H1 (cell line): ENCODE measurements around the gene TMEM163. TPM values are rescaled to one million over a fixed set of nuclear protein-coding genes. Genes with fewer than 3 reads are reported as not detected.

Source experiments
- CTCF ChIA-PET: fragments of 300-600 bp; sonication (Branson Sonifier 250); formaldehyde crosslinking; loops from one replicate; lab custom pipeline; 2021; ENCODE audit not compliant: partially characterized antibody; lab: Charles Lee
- POLR2A ChIA-PET: fragments of 300-600 bp; sonication (Branson Sonifier 250); formaldehyde crosslinking; loops from one replicate; lab custom pipeline; 2021; ENCODE audit warnings: inconsistent platforms; ENCODE audit not compliant: partially characterized antibody; lab: Charles Lee
- DNase-seq, 2 experiments: peaks; one replicate each; pipeline versions ENCODE4 v3.0.0 to v3.0.0-alpha.2; 2010 to 2022; ENCODE audit warnings: low spot score in 2 of 2, low read depth in 1 of 2, mixed read lengths in 1 of 2
- FAIRE-seq: peaks from 2 replicates; lab custom pipeline; 2011; peaks lifted over from hg19 to GRCh38; lab: Jason Lieb, UNC
- H2AFZ ChIP-seq: 2 replicates; pipeline ENCODE4 v1.8.1; 2012; ENCODE audit warnings: low read length, inconsistent platforms
- H2AK5ac ChIP-seq: 2 replicates; pipeline ENCODE4 v1.6.1; 2013; ENCODE audit warnings: low read depth, low read length
- H2BK120ac ChIP-seq: replicated peaks from 2 replicates; pipeline ENCODE3; 2013; ENCODE audit warnings: low read depth, low read length, inconsistent platforms
- H2BK12ac ChIP-seq: 2 replicates; pipeline ENCODE4 v1.6.1; 2013; ENCODE audit warnings: low read depth, low read length
- H2BK15ac ChIP-seq: 2 replicates; pipeline ENCODE4 v1.6.1; 2013; ENCODE audit warnings: low read length
- H2BK20ac ChIP-seq: 2 replicates; pipeline ENCODE4 v1.6.1; 2013; ENCODE audit warnings: low read length
- H2BK5ac ChIP-seq: 2 replicates; pipeline ENCODE4 v1.6.1; 2013; ENCODE audit warnings: low read depth, low read length
- H3K14ac ChIP-seq: 2 replicates; pipeline ENCODE4 v1.6.1; 2013; ENCODE audit warnings: inconsistent platforms; ENCODE audit not compliant: insufficient read length
- H3K18ac ChIP-seq: 2 replicates; pipeline ENCODE4 v1.6.1; 2013; ENCODE audit warnings: low read length; ENCODE audit errors: extremely low read depth
- H3K23ac ChIP-seq: 2 replicates; pipeline ENCODE4 v1.6.1; 2013; ENCODE audit warnings: inconsistent platforms; ENCODE audit not compliant: insufficient read length
- H3K23me2 ChIP-seq: 2 replicates; pipeline ENCODE4 v1.6.1; 2013; ENCODE audit warnings: low read depth, low read length
- H3K27ac ChIP-seq: 2 replicates; pipeline ENCODE4 v1.6.1; 2011; ENCODE audit warnings: low read depth, low read length, inconsistent platforms
- H3K27me3 ChIP-seq, 4 experiments: replicated peaks in 1 of 4; 1 replicate in 1 of 4; 2 replicates in 3 of 4; pipeline versions ENCODE4 v1.6.1 to v1.8.1; 2011 to 2013; ENCODE audit warnings: low read length in 3 of 4, mild to moderate bottlenecking in 3 of 4, inconsistent platforms in 2 of 4, mixed read lengths in 2 of 4, moderate library complexity in 1 of 4; ENCODE audit not compliant: control insufficient read depth in 3 of 4, insufficient read depth in 3 of 4; ENCODE audit errors: extremely low read depth in 1 of 4
- H3K36me3 ChIP-seq, 4 experiments: 2 replicates each; pipeline versions ENCODE4 v1.6.1 to v1.8.1; 2011 to 2013; ENCODE audit warnings: mild to moderate bottlenecking in 4 of 4, low read length in 3 of 4, moderate library complexity in 2 of 4, control low read depth in 1 of 4, inconsistent platforms in 1 of 4; ENCODE audit not compliant: insufficient read depth in 4 of 4, control insufficient read depth in 2 of 4
- H3K4ac ChIP-seq: replicated peaks from 2 replicates; pipeline ENCODE3; 2013; ENCODE audit warnings: low read length, low read depth, mixed read lengths, inconsistent platforms; ENCODE audit not compliant: insufficient read length
- H3K4me1 ChIP-seq, 4 experiments: replicated peaks in 1 of 4; 1 replicate in 1 of 4; 2 replicates in 3 of 4; pipeline versions ENCODE4 v1.6.1 to v1.8.1; 2011 to 2013; ENCODE audit warnings: low read length in 3 of 4, inconsistent platforms in 2 of 4, mixed read lengths in 1 of 4; ENCODE audit not compliant: insufficient read depth in 4 of 4, control insufficient read depth in 3 of 4
- H3K4me2 ChIP-seq, 2 experiments: 2 replicates each; pipeline versions ENCODE4 v1.6.1 to v1.8.1; 2011 to 2013; ENCODE audit warnings: low read depth in 2 of 2, low read length in 2 of 2, control low read depth in 1 of 2, inconsistent platforms in 1 of 2, mild to moderate bottlenecking in 1 of 2; ENCODE audit not compliant: insufficient read depth in 1 of 2
- H3K4me3 ChIP-seq, 4 experiments: fragments of 200-600, 300-600 bp in 1 of 4; sonication (generic), shearing (Covaris generic), sonication (Bioruptor Twin) in 1 of 4; 2 replicates each; pipeline versions ENCODE4 v1.5.1 to v1.8.1; 2011 to 2016; ENCODE audit warnings: low read length in 4 of 4, low read depth in 3 of 4, control low read depth in 2 of 4, inconsistent platforms in 2 of 4, mild to moderate bottlenecking in 2 of 4, mixed read lengths in 1 of 4, moderate library complexity in 1 of 4; ENCODE audit not compliant: insufficient read depth in 2 of 4; ENCODE audit errors: extremely low read depth in 1 of 4
- H3K56ac ChIP-seq: replicated peaks from 2 replicates; pipeline ENCODE3; 2013; ENCODE audit warnings: low read depth, mild to moderate bottlenecking, mixed read lengths, low read length, inconsistent platforms; ENCODE audit not compliant: insufficient read length
- H3K79me1 ChIP-seq: 2 replicates; pipeline ENCODE4 v1.6.1; 2013; ENCODE audit warnings: low read depth, low read length, control low read depth
- H3K79me2 ChIP-seq, 2 experiments: 2 replicates each; pipeline versions ENCODE4 v1.6.1 to v1.8.1; 2012 to 2013; ENCODE audit warnings: low read length in 2 of 2, mild to moderate bottlenecking in 2 of 2, inconsistent platforms in 1 of 2; ENCODE audit not compliant: insufficient read depth in 2 of 2, control insufficient read depth in 1 of 2
- H3K9ac ChIP-seq, 4 experiments: replicated peaks in 1 of 4; 1 replicate in 1 of 4; 2 replicates in 3 of 4; pipeline versions ENCODE4 v1.6.1 to v1.8.1; 2011 to 2013; ENCODE audit warnings: low read depth in 3 of 4, low read length in 3 of 4, control low read depth in 2 of 4, mild to moderate bottlenecking in 2 of 4, moderate library complexity in 2 of 4, inconsistent platforms in 1 of 4; ENCODE audit errors: extremely low read depth in 1 of 4
- H3K9me3 ChIP-seq, 2 experiments: 2 replicates each; pipeline versions ENCODE4 v1.6.1 to v1.8.1; 2012 to 2013; ENCODE audit warnings: mild to moderate bottlenecking in 2 of 2, moderate library complexity in 2 of 2, control low read depth in 1 of 2, inconsistent platforms in 1 of 2, low read depth in 1 of 2, low read length in 1 of 2, mixed read lengths in 1 of 2; ENCODE audit not compliant: insufficient read depth in 2 of 2
- H4K20me1 ChIP-seq, 2 experiments: replicated peaks in 1 of 2; 2 replicates each; pipeline versions ENCODE3 to v1.8.1; 2011 to 2013; ENCODE audit warnings: inconsistent platforms in 2 of 2, low read length in 2 of 2, mild to moderate bottlenecking in 1 of 2; ENCODE audit not compliant: insufficient read depth in 2 of 2, control insufficient read depth in 1 of 2
- H4K5ac ChIP-seq: 2 replicates; pipeline ENCODE4 v1.6.1; 2013; ENCODE audit warnings: low read length, low read depth, mixed read lengths, inconsistent platforms; ENCODE audit not compliant: insufficient read length
- H4K8ac ChIP-seq: 2 replicates; pipeline ENCODE4 v1.8.0; 2013; ENCODE audit warnings: mild to moderate bottlenecking, moderate library complexity, low read length, inconsistent platforms; ENCODE audit not compliant: insufficient read depth; ENCODE audit errors: extremely low read depth
- H4K91ac ChIP-seq: replicated peaks from 2 replicates; pipeline ENCODE3; 2013; ENCODE audit warnings: low read length, mixed read lengths, inconsistent platforms; ENCODE audit not compliant: insufficient read length
- BACH1 ChIP-seq: IDR thresholded peaks from 2 replicates; pipeline ENCODE4 v1.6.1; 2012; ENCODE audit warnings: low read length, improper control_type of control experiment
- CBX5 ChIP-seq: fragments of 300-800, 300-1000 bp; sonication (generic); IDR thresholded peaks from 2 replicates; pipeline ENCODE4 v1.7.1; 2016; ENCODE audit warnings: antibody characterized with exemption, low read length, low read depth
- CEBPB ChIP-seq: IDR thresholded peaks from 2 replicates; pipeline ENCODE4 v1.6.1; 2012; ENCODE audit warnings: low read depth, low read length
- CTBP2 ChIP-seq: IDR thresholded peaks from 2 replicates; pipeline ENCODE4 v1.7.0; 2011; ENCODE audit warnings: borderline replicate concordance, mild to moderate bottlenecking, moderate library complexity, mixed read lengths, low read length; ENCODE audit not compliant: insufficient read depth, insufficient read length
- HDAC2 ChIP-seq, 2 experiments: fragments of 300-600 bp in 1 of 2; sonication (generic) in 1 of 2; IDR thresholded peaks; 2 replicates each; pipeline ENCODE4 v1.6.1; 2011 to 2012; ENCODE audit warnings: low read depth in 2 of 2, low read length in 2 of 2, mild to moderate bottlenecking in 2 of 2, moderate library complexity in 2 of 2, borderline replicate concordance in 1 of 2, inconsistent platforms in 1 of 2
- KDM1A ChIP-seq: fragments of 200-600, 300-600 bp; sonication (generic); IDR thresholded peaks from 2 replicates; pipeline ENCODE4 v1.7.1; 2016; ENCODE audit warnings: mild to moderate bottlenecking, low read length, borderline replicate concordance
- PHF8 ChIP-seq: fragments of 200-600 bp; sonication (generic); conservative IDR thresholded peaks from 2 replicates; pipeline ENCODE4 v1.7.1; 2012; ENCODE audit warnings: low read depth, mild to moderate bottlenecking, inconsistent platforms, low read length, moderate library complexity
- POU5F1 ChIP-seq: IDR thresholded peaks from 2 replicates; pipeline ENCODE4 v1.6.1; 2011; ENCODE audit warnings: low read depth, mild to moderate bottlenecking, low read length, moderate library complexity
- RFX5 ChIP-seq: IDR thresholded peaks from 2 replicates; pipeline ENCODE4 v1.6.1; 2011; ENCODE audit warnings: low read depth, low read length, improper control_type of control experiment, borderline replicate concordance
- SIRT6 ChIP-seq: IDR thresholded peaks from one replicate; pipeline ENCODE4 v1.7.1; 2012; ENCODE audit warnings: low read length, inconsistent platforms
- TAF7 ChIP-seq: optimal IDR thresholded peaks from 2 replicates; pipeline ENCODE3; 2011; ENCODE audit warnings: low read depth, mild to moderate bottlenecking, inconsistent platforms, low read length, moderate library complexity, borderline replicate concordance
- TBP ChIP-seq: IDR thresholded peaks from 2 replicates; pipeline ENCODE4 v1.6.1; 2011; ENCODE audit warnings: low read depth, low read length, improper control_type of control experiment
- YY1 ChIP-seq: IDR thresholded peaks from 2 replicates; pipeline ENCODE4 v1.6.1; 2011; ENCODE audit warnings: low read depth, mild to moderate bottlenecking, low read length
- WGBS, 2 experiments: shearing (Covaris generic) in 1 of 2; methylation state at CpG; one replicate each; pipeline versions ENCODE4 v1.1.6 to v1.1.7; 2013 to 2015; ENCODE audit warnings: low lambda C conversion rate in 2 of 2, mixed read lengths in 2 of 2, inconsistent platforms in 1 of 2, low coverage in 1 of 2, missing lambda C conversion rate in 1 of 2; ENCODE audit not compliant: insufficient replicate concordance in 2 of 2, insufficient coverage in 1 of 2, insufficient read length in 1 of 2; ENCODE audit errors: extremely low coverage in 1 of 2, missing lambda C conversion rate in 1 of 2; 5-methylcytosine and 5-hydroxymethylcytosine counted together
- polyA plus RNA-seq, 7 experiments: library from polyadenylated mRNA; depleted of rRNA in 3 of 7; stranded (reverse) in 5 of 7; unstranded in 2 of 7; fragments of >200 nt in 5 of 7; fragments of 200-250 nt in 2 of 7; gene quantifications; 1 replicate in 5 of 7; 2 replicates in 1 of 7; 4 replicates in 1 of 7; pipeline versions ENCODE4 v1.2.1 to v1.2.3, GENCODE V29; 2011 to 2013; ENCODE audit warnings: missing spikeins in 2 of 7, mixed read lengths in 2 of 7
- total RNA-seq: library from RNA; stranded (reverse); fragmentation: NEBNext Ultra II Directional; extraction: Animal tissue kit (Norgen Biotek cat#: 25700); gene quantifications from 2 replicates; pipeline ENCODE4 v1.2.1, GENCODE V29; 2021
- TF ChIP-seq, protein P1 (sequence below): IDR thresholded peaks from 2 replicates; pipeline ENCODE4 v1.6.1; 2012; ENCODE audit warnings: inconsistent platforms

The TMEM163 gene
- total and polyA plus RNA-seq, 2 of the 8 experiments (the other 6 are each of a cell fraction or from before 2014, with no cell fraction given): 2.8 to 3.2 TPM

DNA sequence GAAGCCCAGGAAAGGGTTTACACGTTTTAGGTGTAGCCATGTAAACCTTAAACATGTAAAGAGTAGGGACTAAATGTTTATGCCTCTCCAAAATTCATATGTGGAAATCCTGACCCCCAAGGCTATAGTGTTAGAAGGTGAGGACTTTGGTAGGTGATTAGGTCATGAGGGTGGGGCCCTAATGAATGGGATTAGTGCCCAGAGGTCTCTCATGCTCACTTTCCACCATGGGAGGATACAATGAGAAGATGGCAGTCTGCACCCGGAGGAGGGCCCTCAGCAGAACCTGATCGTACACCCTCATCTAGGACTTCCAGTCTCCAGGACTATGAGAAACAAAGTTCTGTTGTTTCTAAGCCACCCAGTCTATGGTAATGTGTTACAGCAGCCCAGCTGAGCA lies 119.6 kb downstream of the TMEM163 start:
- no peak overlapping the region for H3K27ac ChIP-seq
- no peak overlapping the region for H3K4me3 ChIP-seq
- no peak overlapping the region for H3K4me2 ChIP-seq
- H3K23me2 ChIP-seq: no peaks in the 10 kb centered on the region
- no peak overlapping the region for H2BK15ac ChIP-seq
- 90% methylated on average over 3 of the region's 3 CpGs; no CpG with 5 or more reads in 1 of the 2 experiments for WGBS, 2 experiments
- no peaks in the 10 kb centered on the region for H3K27me3 ChIP-seq
- DNase-seq: no peak
- no peak overlapping the region for H4K5ac ChIP-seq
- CTCF ChIA-PET: no interaction called here
- H2AK5ac ChIP-seq: no peak overlapping the region
- FAIRE-seq: no peak
- TF ChIP-seq KDM1A (no peak), TAF7 (no peak), TBP (no peak), CBX5 (no peak), SIRT6 (no peak), BACH1 (no peak), RFX5 (no peak), CTBP2 (no peak), YY1 (no peak), HDAC2 (IDR thresholded peaks at IDR 0.05; ENCODE audit: borderline replicate concordance in 1 of 2, low read depth in 2 of 2, low read length in 2 of 2) (no peak), PHF8 (no peak), CEBPB (no peak), POU5F1 (no peak)
- TF ChIP-seq, protein P1, sequence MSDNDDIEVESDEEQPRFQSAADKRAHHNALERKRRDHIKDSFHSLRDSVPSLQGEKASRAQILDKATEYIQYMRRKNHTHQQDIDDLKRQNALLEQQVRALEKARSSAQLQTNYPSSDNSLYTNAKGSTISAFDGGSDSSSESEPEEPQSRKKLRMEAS: no peak
- no peak overlapping the region for H3K14ac ChIP-seq
- no peak overlapping the region for H4K8ac ChIP-seq
- no peak overlapping the region for H2BK5ac ChIP-seq
- no peak overlapping the region for H3K9ac ChIP-seq
- no peaks in the 10 kb centered on the region; a peak in 1 of 7 replicates for H3K4me1 ChIP-seq
- no peak overlapping the region for H4K91ac ChIP-seq
- H3K36me3 ChIP-seq: no peaks in the 10 kb centered on the region
- H3K4ac ChIP-seq: no peak overlapping the region
- H3K79me1 ChIP-seq: no peaks in the 10 kb centered on the region
- no peak overlapping the region for H2BK12ac ChIP-seq
- no peaks in the 10 kb centered on the region for H3K79me2 ChIP-seq
- no peak overlapping the region for H3K23ac ChIP-seq
- H3K18ac ChIP-seq: no peak overlapping the region
- H3K9me3 ChIP-seq: no peaks in the 10 kb centered on the region
- no peak overlapping the region for H2AFZ ChIP-seq
- no peaks in the 10 kb centered on the region for H4K20me1 ChIP-seq
- no peak overlapping the region for H3K56ac ChIP-seq
- no peak overlapping the region for H2BK20ac ChIP-seq
- POLR2A ChIA-PET: no interaction called here
- H2BK120ac ChIP-seq: no peak overlapping the region
